ENCODE data around the gene SLC2A14. TPM values are rescaled to one million over a fixed set of nuclear protein-coding genes. Genes with fewer than 3 reads are reported as not detected.
"Not testable (repeated sequence)": the region's sequence is repeated elsewhere in the genome, so short reads cannot be mapped to it uniquely, and the experiment has no call there.

The SLC2A14 gene
- total RNA-seq, 2 donors from 2014 or later: 3.6 to 8.6 TPM

DNA sequence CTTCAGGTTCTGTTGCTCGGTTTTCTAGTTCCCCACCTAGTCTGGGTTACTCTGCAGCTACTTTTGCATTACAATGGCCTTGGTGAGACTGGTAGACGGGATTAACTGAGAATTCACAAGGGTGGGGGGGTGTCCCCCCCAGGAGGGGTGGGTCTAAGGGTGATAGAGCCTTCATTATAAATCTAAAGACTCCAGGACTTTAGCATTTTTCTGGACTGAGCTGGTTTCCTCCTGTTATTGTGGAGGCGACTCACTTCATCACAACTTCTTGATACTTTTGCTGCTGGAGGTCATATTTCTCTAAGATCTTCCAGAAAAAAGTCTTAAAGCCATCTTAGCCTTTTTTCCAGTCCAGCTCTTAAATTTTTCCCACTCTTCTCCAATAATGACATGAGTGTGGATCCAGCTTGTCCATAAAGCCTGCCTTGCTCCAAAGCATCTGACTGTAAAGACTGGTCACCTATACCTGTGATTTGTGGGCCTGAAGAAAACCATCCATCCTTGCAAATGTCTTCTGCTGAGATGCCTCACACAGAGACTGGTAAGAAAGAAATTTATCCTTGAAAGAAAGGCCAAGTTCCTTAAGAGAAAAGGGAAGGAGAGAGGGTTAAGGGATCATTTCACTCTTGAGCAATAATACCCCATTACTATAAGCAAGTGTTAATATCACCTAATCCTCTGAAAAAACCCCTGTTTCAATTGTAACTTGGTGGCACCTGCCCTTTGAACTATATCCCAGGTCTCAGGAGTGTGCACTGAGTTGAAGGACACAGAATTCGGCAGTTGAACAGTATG is 19.7 kb upstream of the SLC2A14 start:
- DNase-seq (no peak), ATAC-seq (no peak)
- Histone ChIP-seq H3K9me3 (no peaks in the 10 kb centered on the region), H3K4me1 (peaks cover 10% of the 10 kb centered on the region), H3K27me3 (no peaks in the 10 kb centered on the region), H3K4me3 (no peak overlapping the region), H3K27ac (peak overlapping the region in 3 of 4 donors; percentile 28 to 94 (median 88)), H3K36me3 (replicated peaks in 1 of 2; ENCODE audit: insufficient read depth in 1 of 2, low read depth in 2 of 2) (no peaks in the 10 kb centered on the region)
- TF ChIP-seq, protein P1, sequence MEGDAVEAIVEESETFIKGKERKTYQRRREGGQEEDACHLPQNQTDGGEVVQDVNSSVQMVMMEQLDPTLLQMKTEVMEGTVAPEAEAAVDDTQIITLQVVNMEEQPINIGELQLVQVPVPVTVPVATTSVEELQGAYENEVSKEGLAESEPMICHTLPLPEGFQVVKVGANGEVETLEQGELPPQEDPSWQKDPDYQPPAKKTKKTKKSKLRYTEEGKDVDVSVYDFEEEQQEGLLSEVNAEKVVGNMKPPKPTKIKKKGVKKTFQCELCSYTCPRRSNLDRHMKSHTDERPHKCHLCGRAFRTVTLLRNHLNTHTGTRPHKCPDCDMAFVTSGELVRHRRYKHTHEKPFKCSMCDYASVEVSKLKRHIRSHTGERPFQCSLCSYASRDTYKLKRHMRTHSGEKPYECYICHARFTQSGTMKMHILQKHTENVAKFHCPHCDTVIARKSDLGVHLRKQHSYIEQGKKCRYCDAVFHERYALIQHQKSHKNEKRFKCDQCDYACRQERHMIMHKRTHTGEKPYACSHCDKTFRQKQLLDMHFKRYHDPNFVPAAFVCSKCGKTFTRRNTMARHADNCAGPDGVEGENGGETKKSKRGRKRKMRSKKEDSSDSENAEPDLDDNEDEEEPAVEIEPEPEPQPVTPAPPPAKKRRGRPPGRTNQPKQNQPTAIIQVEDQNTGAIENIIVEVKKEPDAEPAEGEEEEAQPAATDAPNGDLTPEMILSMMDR (IDR thresholded peaks at IDR 0.05): no peak
- TF ChIP-seq POLR2A (IDR thresholded peaks at IDR 0.05): no peak
- intact Hi-C loops (cut with DNase I): no loop called here
- 68 to 74% methylated on average over 4 of the region's 4 CpGs for WGBS, 2 donors

DNA sequence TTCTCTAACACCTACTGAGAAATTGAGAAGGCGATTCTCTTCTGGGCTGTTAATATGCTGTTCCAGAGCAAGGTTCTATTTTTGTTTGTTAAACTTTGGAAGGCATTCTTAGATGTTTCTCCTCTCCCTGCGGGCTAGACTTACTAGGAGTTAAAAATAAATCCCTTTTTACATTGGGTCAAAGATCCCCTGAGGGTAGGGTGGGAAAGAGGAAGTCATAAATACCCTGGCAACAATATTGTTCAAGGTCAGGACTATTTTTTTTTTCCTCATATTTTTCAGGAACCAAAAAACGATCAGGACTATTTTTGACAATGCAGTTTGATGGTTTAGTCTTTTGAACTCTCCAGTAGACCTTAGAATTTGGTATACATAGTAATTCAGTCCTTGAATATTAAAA is 12.0 kb upstream of the SLC2A14 start:
- intact Hi-C loops (cut with DNase I): no loop called here
- no peak for DNase-seq
- no peak overlapping the region for H3K4me3 ChIP-seq
- no peak for ATAC-seq
- H3K27ac ChIP-seq: no peak overlapping the region
- TF ChIP-seq POLR2A (IDR thresholded peaks at IDR 0.05): no peak
- TF ChIP-seq, protein P1 (IDR thresholded peaks at IDR 0.05): no peak
- H3K9me3 ChIP-seq: no peaks in the 10 kb centered on the region
- H3K27me3 ChIP-seq: no peaks in the 10 kb centered on the region
- H3K36me3 ChIP-seq (replicated peaks in 1 of 2; ENCODE audit: insufficient read depth in 1 of 2, low read depth in 2 of 2): no peaks in the 10 kb centered on the region
- 41 to 44% methylated on average over 3 of the region's 3 CpGs for WGBS, 2 donors
- H3K4me1 ChIP-seq: peaks cover 13% of the 10 kb centered on the region

DNA sequence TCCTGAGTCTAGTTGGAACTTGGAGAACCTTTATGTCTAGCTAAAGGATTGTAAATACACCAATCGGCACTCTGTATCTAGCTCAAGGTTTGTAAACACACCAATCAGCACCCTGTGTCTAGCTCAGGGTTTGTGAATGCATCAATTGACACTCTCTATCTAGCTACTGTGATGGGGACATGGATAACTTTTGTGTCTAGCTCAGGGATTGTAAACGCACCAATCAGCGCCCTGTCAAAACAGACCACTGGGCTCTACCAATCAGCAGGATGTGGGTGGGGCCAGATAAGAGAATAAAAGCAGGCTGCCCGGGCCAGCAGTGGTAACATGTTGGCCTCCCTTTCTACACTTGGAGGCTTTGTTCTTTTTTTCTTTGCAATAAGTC is 9.0 kb upstream of the SLC2A14 start:
- intact Hi-C loops (cut with DNase I); H3K27ac ChIP-seq; H3K36me3 ChIP-seq (replicated peaks in 1 of 2; ENCODE audit: insufficient read depth in 1 of 2, low read depth in 2 of 2); H3K27me3 ChIP-seq; H3K4me3 ChIP-seq; ATAC-seq; H3K4me1 ChIP-seq; DNase-seq; H3K9me3 ChIP-seq: not testable (repeated sequence)
- WGBS, 2 donors: 60 to 86% methylated on average over 3 to 4 of the region's 4 CpGs

DNA sequence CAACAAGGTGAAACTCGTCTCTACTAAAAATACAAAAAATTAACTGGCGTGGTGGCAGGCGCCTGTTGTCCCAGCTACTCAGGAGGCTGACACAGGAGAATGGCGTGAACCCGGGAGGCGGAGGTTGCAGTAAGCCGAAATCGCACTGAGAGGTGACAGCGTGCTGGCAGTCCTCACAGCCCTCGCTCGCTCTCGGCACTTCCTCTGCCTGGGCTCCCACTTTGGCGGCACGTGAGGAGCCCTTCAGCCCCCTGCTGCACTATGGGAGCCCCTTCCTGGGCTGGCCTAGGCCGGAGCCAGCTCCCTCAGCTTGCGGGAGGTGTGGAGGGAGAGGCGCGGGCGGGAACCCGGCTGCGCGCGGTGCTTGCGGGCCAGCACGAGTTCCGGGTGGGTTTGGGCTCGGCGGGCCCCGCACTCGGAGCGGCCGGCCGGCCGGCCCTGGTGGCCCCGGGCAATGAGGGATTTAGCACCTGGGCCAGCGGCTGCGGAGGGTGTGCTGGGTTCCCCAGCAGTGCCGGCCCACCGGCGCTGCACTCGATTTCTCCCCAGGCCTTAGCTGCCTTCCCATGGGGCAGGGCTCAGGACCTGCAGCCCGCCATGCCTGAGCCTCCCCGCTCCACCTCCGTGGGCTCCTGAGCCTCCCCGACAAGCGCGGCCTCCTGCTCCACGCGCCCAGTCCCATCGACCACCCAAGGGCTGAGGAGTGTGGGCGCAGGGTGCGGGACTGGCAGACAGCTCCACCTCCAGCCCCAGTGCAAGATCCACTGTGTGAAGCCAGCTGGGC is 8.4 kb upstream of the SLC2A14 start:
- H3K4me1 ChIP-seq; ATAC-seq; H3K4me3 ChIP-seq; H3K9me3 ChIP-seq; intact Hi-C loops (cut with DNase I); DNase-seq; H3K27me3 ChIP-seq; H3K27ac ChIP-seq; H3K36me3 ChIP-seq (replicated peaks in 1 of 2; ENCODE audit: insufficient read depth in 1 of 2, low read depth in 2 of 2): not testable (repeated sequence)
- WGBS, 2 donors: 91 to 95% methylated on average over 17 to 25 of the region's 52 CpGs

DNA sequence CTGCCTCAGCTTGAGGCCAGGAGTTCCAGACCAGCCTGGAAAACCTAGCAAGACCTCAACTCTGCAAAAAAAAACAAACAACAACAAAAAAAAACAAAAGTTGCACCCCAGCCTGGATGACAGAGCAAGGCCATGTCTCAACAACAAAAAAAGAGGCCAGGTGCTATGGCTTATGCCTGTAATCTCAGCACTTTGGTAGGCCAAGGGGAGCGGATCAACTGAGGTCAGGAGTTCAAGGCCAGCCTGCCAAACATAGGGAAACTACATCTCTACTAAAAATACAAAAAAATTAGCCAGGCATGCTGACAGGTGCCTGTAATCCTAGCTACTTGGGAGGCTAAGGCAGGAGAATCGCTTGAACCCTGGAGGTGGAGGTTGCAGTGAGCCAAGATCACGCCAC is 6.5 kb upstream of the SLC2A14 start:
- no peaks in the 10 kb centered on the region for H3K36me3 ChIP-seq (replicated peaks in 1 of 2; ENCODE audit: insufficient read depth in 1 of 2, low read depth in 2 of 2)
- DNase-seq (no peak), ATAC-seq (no peak)
- intact Hi-C loops (cut with DNase I): no loop called here
- H3K4me1 ChIP-seq: no peaks in the 10 kb centered on the region
- 73 to 80% methylated on average over 3 of the region's 3 CpGs for WGBS, 2 donors
- no peaks in the 10 kb centered on the region for H3K27me3 ChIP-seq
- no peak overlapping the region for H3K4me3 ChIP-seq
- TF ChIP-seq, protein P1 (IDR thresholded peaks at IDR 0.05): no peak
- no peak for TF ChIP-seq POLR2A (IDR thresholded peaks at IDR 0.05)
- no peaks in the 10 kb centered on the region for H3K9me3 ChIP-seq
- H3K27ac ChIP-seq: no peak overlapping the region

Data from body of pancreas (tissue), 4 donors.